ENCODE measurements around the gene MMD.
"Not testable (repeated sequence)": the region's sequence is repeated elsewhere in the genome, so short reads cannot be mapped to it uniquely, and the experiment has no call there.

The MMD gene

DNA sequence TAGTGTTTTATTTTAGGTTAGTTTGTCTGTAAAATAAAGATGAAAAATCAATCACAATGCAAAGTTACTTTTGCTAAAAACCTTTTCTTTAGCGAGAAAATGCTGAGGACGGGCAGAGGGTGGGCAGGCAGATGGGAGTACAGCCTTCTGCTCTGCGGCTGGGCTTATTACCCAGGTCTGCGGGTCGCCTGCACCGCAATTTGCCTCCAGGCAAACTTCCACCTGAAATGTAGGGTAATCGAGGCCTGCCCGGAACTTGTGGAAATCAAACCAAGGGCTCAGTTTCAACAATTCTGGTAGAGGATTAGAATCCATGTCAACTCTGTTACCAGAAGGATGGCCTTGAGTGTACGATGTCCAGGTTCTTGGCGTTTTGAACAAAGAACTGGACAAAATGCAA is 22.3 kb upstream of the MMD start:
- DNase-seq (ENCODE audit: low read depth), result no peak

DNA sequence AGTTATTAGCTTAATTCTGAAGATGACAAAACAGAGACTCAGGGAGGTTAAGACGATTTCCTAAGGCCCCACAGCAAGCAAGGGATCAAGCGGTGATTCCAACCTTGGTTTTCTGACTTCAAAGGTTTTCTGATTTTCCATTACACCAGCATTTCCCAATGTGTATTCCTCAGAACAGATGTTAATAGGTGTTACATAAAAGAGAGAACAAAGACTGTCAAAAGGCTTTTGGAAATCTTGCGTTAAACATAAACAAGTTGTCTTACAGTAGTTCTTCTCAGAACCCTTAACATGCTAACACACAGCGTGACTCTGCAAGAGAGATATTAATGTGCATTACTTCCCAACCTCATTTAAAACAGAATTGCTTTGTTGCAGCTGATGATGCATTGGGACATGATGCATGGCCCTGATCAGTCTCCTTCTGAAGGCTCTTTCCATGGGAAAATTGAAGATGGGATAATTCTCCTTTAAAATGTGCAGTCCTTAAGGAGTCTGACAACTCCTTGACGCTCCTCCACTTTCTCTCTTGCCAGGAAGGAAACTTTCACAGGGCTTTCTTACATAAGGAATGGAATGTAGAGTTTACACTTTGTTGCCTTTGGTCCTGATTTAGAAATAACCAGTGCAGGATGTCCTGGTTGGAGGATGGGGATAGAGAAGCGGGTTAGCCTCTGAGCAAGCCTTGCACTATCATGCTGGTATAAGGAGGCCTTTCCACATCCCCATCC is 21.5 kb upstream of the MMD start:
- DNase-seq (ENCODE audit: low read depth), result no peak

DNA sequence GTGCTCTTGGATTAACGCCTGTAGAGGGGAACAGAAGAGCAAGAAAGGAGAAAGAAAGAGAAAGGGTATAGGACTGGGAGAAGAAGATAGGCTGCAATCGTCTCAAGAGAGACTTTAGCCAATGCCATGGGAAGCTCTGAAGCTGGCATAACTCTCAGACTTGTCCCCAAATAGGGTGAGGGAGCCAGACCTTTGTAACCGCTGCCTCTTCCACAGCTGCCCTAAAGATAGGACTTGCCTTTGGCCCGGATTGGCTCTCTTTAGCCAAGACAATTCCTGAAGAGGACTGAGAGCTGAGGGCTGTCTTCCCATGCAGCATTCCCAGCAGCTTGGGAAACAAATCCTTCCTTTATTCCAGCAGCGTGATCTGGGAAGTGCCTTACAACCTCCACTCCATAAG is 20.8 kb upstream of the MMD start:
- no peak for DNase-seq (ENCODE audit: low read depth)

DNA sequence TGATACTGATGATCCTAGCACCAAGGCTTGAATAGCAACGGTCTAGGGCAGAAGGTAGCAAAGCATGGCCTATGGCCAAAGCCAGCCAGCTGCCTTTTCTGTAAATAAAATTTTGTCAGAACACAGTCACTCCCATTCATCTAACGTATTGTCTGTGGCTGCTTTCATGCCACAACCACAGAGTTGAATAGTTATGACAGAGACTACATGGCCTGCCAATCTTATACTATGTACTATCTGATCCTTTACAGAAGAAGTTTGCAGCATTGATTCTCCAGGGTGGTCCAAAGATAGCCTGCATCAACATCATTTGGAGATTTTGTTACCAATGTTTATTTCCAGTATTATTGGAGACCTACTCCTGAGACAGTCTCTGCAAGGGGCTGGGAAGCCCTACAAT is 19.9 kb upstream of the MMD start:
- no peak for DNase-seq (ENCODE audit: low read depth)

DNA sequence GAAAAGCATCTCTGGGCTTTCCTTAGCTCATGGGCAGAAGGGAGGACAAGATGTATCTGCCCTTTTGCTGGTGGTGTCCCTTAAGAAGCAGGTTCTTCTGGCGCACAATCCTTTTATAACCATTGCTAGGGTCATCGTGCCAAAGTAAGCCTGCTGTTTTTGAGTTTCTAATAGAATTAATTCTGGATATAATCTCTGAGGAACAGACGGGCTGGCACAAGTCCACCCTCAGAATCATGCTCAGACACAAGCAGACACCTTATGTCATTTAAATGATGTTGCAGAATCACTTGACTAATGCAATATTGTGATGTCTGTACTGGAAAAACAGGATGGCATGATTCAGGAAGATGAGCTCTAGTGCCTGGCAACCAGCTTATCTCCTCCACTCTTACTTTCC is 18.8 kb upstream of the MMD start:
- no peak for DNase-seq (ENCODE audit: low read depth)

DNA sequence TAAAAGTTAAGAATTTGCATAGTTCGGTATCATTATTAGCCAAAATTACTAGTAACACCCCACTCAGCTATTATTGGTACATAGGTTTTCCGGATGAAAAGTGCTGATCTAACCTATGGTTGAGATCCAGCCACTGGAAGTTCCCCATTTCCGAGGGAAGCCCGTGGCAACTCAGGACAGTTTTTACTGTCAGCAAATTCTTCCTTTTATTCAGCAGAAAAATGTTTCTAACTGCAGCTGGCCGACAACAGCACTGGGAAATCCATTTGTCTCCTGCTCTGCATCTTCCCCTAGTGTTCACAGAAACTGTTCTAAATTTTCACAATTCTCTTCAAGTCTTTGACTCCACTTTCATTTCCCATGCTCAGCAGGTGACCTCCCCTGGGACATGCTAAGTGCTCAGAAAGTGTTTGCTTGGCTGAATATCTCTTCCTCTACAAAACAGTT is 15.5 kb upstream of the MMD start:
- no peak for DNase-seq (ENCODE audit: low read depth)

DNA sequence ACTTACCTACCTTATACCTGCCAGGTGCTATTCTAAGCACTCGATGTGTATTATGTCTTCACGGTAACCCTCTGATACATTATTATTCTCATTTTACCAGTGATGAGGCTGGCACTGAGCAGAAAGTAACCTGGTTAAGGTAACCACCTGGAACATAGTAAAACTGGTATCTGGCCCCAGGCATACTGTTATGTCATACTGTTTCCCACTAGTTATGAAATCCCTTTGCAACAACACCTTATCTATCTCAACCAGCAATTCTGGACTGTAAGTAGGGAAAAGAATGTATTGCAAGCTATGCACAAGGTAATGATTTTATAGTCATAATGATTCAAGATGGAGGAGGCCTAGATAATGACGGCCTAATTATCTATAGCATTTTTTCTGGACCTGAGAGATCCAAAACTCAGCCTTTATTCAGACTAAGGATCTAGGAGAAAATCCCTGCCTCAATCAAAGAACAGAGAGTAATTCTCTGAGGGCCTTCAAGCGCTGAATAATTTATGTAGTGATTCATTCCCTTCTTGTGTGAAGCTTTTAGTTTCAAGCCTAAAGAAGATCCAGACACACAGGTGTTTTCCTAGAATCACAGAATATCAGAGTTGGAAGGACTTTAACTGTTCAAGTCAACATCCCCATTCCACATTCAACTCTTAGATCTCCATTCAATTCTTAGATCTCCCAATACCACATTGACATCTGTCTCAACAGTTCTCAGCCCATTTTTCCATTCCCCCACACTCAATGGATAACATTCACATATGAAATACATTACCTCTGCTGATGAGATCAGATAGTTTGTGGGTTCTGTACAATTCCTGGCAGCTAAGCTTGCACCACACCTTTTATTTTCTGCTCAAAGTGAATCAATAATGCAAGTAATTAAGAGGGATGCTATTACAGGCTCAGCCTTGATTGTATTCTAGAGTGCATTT is 14.9 kb upstream of the MMD start:
- no peak for DNase-seq (ENCODE audit: low read depth)

DNA sequence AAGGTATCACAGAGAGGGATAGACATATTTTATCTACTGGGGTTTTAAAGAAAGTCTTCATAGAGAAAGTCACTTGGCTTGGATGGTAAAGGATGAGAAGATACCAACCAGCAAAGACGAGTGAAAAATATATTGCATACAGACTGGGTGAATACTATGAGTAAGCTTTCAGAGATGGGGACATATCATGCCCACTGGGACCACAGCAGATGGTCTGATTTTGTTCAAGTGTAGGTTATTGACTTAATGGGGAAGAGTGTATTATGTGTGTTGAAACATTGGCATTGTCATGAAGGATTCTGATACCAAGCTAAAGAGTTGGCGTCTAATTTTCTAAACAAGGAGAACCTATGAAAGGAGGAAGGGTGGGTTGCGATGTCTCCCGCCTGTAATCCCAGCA is 13.8 kb upstream of the MMD start:
- DNase-seq (ENCODE audit: low read depth), result no peak

DNA sequence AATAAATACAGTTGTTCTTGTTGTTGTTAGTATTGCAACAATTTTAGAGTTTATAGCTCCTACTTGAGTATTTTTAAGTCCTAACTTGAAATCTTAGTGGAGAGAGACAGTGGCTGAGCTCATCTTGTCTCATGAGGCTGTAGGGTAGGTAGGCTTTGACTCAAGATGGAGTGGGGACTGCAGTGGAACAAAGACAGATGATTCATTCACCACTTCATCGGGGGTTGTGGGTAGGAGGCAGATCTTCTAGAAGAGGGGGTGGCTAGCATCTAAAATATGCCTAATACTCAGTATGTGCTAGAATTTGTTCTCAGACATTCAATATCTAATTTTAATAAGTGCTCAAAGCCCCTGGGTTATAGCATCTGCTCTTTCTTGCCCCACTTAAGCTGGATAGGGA is 13.1 kb upstream of the MMD start:
- DNase-seq (ENCODE audit: low read depth), result no peak

DNA sequence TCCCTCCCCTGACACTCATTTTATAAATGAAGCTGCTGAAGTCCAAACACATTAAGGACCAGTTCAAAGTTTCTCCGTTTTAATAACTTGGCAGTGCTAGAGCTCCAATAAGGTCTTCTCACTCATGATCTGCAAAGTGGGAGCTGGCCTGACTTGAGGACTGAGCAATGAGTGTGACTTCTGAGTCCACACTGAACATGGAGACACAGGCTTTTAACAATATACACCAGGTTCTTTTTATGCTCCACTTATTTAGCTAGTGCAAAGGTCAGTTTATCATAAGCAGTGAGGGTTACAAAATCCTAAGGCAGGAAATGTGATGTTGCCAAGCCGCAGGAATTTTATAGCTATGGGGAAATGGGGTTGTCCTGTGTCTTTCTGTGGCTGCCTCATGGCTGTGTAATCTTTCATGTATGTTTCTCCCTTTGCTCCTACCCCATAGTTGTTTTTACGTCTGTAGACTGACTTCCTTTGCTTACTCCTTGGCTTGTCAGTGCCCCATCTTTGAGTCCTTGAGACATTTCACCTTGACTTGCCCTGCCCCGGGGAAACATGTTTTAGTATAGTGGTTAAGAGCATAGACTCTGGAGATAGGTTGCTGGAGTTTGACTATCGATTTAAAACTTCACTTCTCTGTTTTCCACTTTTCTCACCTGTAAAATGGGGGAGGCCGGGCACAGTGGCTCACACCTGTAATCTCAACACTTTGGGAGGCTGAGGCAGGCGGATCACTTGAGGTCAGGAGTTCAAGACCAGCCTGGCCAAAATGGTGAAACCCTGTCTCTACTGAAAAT is 12.2 kb upstream of the MMD start:
- DNase-seq (ENCODE audit: low read depth), result no peak

DNA sequence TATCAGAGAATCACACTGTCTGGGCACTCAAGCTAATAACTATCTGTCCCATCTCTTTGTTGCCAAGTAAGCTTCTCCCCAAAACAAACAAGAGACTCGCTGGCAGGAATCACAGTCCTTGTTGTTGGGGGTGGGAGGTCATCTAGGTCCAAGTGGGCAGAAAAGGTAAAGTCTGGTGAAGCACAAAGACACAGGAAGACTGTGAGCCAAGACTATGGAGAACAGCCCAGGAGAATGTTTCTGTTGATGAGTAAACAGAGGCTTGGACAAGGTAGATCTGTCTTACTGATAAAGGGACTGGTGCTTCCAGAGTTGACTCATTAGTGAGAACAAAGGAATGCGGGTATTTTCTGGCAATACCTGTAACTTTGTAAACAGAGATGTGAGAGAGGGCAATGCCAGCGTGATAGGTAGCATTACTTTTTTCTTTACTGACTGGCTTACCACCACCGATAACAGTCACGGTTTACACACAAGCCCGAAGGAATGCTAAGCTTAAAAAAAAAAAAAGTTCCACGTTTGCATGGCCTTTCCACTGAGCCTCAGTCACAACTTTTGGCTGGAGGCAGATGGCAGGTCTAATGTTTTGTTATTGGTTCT is 11.5 kb upstream of the MMD start:
- DNase-seq (ENCODE audit: low read depth), result no peak

DNA sequence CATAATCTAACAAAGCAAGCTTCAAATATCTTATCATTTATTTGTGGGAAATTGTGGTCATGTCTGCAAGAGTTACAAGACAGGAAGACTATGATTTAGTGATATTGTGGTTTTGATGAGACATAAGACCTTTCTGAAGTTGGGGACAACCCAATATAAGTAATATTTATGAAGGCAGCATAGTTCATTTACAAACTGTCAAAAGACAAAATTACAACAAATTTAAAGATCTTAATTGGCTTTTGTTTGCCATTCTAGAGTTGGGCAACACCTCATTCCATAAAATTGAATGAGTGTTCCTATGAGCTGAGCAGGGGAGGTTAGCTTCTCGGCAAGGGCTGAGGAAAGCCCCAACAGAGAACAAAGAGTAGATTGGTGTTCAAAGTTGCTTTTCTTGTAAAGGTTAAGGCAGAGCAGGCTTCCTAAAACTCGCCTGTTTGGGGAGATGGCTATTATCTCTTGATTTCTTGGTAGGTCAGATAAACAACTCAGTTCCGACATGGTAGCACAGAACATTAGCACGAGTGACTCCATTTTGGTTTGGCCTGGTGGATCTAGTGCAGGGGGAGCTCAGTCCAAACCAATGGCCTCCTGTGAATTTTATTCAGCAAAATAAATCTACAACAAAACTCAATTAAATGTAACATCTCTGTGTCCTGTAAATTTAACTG is 10.9 kb upstream of the MMD start:
- DNase-seq (ENCODE audit: low read depth), result no peak

DNA sequence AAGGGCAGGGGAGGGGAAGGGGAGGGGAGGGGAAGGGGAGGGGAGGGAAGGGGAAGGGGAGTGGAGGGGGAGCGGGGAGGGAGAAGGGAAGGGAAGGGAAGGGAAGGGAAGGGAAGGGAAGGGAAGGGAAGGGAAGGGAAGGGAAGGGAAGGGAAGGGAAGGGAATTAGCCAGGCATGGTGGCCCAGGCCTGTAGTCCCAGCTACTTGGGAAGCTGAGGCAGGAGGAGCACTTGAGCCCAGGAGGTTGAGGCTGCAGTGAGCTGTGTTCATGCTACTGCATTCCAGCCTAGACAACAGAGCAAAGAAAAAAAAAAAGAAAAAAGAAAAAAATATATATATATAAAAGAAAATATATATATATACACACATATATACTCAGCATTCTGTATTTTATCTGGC is 10.3 kb upstream of the MMD start:
- DNase-seq (ENCODE audit: low read depth), result not testable (repeated sequence)

DNA sequence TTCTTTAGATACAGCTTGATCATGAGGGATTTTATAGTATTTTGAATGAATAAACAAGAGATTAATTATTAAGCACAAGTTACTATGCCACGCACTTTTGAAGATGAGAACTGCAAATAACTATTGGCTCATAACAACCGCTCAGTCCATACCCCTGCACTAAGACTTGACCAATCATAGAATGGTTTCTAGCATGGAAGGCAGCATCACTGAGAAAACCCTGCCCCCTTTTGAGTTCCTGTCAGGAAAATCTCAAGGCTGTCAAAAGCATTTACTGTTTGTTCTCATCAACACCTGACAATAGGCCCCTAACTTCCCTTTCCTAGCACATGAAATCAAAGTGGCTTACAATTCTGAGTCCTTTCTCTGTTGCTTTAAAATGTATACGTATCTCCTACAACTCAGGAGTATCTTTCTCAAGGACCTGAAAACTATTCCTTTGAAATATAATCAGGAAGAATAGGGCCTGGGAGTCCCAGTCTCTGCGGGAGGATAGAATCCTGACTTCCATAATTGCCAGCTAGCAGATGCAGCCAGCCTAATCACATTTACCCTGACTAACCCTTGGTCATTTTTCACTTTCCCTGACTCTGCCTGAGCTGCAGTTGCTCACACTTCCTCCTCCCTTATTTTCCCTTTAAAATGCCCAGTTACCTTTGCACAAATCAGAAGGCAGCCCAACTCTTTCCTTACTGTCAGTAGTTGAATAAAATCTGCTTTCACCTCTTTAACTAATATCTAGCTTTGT is 9.1 kb upstream of the MMD start:
- DNase-seq (ENCODE audit: low read depth), result no peak

DNA sequence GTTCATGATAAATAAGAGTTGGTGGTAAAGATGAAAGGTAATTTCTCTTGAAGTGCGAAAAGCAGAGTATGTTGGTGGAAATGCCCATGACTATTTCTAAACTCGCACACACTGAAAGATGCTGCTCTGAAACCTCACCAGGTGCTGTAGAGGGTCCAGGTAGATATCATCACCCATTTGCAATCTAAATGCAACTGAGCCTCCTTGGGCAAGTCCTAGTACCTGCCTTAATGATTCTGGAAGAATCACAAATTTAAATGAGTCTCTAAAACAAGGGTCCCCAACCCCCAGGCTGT is 5.9 kb upstream of the MMD start:
- no peak for DNase-seq (ENCODE audit: low read depth)

DNA sequence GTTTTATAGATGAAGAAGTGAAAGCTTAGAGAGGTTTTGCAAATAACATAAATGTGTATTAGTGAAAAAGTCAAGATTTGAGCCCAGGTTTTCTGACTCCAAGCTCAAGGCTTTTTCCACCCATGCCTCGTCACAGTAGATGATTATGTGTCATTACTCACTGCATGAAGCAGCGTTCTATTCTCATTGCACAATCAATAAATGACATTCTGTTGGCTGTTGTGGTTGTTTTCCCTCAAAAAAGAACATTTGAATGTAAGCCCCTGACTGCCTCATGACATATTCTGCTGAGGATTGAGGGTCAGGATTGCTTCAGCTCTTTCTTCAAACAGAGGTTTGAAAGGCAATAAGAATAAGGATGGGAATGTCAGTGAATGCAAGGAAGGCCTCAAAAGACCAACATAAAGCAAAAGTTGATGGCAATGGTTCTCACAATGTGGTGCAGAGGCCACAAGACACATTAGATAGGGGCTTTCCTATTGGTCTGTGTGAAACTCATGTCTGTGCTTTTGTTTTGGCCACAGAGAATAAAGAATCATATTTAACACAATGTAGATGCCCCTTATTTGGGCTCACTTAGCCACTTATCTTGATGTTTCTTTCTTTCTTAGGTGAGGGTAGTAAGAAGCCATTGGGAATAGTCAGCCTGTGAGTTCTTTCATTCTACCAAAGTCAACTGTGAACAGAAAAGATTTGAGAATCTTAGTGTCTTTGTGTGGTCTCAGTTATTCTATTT is 5.4 kb upstream of the MMD start:
- DNase-seq (ENCODE audit: low read depth), result no peak

DNA sequence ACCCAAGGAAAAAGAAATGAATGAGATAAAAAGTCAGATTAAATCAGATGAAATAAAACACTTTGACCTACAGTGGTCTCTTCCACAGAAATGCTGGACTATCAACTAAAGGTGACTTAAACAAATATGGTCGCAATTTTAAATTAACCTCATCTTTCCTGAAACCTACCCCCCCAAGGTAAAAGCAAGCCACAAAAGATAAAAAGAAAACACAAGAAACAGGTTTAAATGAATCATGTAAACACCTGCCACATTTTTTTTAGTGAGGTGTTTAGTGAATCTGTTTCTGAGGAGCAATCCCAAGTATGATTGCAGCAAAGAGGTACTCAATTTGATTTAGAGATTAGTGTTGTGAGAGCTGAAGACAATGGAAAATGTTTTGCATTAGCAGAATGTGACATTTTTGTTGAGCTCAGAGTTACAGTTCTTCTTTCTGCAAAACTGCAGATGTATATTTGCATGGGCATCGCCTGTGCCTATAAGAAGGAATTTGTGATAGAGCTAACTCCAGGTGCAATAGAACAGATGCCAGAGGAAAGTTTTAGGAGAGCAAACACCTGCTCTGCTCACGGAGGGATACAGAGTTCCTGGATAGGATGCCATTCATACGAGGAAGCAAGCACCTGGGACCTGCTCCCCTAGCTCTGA is 3.4 kb upstream of the MMD start:
- DNase-seq (ENCODE audit: low read depth), result no peak

DNA sequence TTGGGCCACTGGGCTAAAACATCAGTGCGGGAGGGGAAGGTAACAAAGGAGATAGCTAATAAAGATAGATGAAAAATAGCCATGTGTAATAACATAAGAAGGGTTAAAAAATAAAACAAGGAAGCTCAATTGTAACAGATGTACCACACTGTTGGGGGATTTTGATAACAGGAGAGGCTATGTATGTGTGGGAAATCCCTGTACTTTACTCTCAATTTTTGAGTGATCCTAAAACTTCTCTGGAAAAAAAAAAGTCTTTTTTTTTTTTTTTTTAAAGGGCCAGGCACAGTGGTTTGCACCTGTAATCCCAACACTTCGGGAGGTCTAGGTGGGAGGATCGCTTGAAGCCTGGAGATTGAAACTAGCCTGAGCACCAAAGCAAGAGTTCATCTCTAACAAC is 1.9 kb upstream of the MMD start:
- no peak for DNase-seq (ENCODE audit: low read depth)

DNA sequence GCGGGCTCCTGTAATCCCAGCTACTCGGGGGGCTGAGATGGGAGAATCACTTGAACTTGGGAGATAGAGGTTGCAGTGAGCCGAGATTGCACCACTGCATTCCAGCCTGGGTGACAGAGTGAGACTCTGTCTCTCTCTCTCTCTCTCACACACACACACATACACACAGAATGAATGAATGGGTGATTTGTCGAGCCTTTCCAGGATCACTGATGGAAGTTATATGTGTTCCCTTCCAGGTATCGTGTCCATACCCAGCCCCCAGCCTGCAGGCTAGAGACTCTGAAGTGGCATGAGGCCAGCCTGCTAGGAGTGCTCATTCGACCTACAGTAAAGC is 1.2 kb upstream of the MMD start:
- DNase-seq (ENCODE audit: low read depth), result not testable (repeated sequence)

DNA sequence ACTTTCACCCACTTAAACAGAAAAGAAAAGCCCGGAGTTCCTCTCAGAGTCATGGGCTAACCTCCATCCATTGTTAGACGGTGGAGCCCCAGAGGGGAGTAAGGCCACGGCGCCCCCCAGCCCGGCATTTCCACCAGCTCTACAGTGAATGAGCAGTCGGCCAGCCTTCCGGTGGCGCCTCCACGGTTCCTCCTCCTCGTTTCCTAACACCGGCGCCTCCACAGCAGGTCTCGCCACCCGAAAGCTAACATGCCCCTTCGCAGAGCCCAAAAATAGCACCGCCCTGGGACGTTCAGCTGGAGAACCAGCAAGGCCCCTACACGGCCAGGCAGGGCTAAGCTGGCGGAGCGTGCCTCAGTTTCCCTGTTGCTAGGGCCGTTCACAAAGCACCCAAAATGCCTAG is 858 bp downstream of the MMD start:
- peak; percentile 26 for DNase-seq (ENCODE audit: low read depth)
